ENCODE measurements around the gene C1QTNF9. TPM values are rescaled to one million over a fixed set of nuclear protein-coding genes. Genes with fewer than 3 reads are reported as not detected.

C1QTNF9 gene
- total and polyA plus RNA-seq, 2 of the 4 experiments (the other 2 are of a cell fraction): 0.18 to 0.21 TPM

DNA sequence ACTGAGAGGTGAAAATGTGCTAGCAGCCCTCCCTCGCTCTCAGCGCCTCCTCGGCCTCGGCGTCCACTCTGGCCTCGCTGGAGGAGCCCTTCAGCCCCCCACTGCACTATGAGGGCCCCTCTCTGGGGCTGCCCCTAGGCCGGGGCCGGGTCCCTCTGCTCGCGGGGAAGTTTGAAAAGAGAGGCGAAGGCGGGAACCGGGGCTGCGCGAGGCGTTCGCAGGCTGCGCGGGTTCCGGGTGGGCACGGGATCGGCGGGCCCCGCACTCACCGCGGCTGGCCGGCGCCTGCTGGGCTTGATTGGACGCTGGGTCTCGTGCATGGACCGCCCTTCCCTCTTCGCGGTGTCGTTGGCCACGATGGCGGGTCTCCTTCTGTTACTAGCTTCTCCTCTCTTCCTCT, 29.3 kb downstream of the C1QTNF9 start:
- Histone ChIP-seq H3K4ac (ENCODE audit: low read depth, low read length) (no peak overlapping the region), H3K4me3 (ENCODE audit: insufficient read depth, low read depth, low read length) (no peak overlapping the region), H4K20me1 (ENCODE audit: insufficient read depth, low read length) (no peaks in the 10 kb centered on the region), H3K9ac (ENCODE audit: low read depth, low read length) (no peak overlapping the region), H3K36me3 (ENCODE audit: control insufficient read depth, insufficient read depth, low read length) (no peaks in the 10 kb centered on the region), H3K27ac (ENCODE audit: insufficient read depth, low read length) (no peak overlapping the region), H2BK120ac (ENCODE audit: low read depth, low read length) (no peak overlapping the region), H2BK15ac (ENCODE audit: low read depth, low read length) (no peak overlapping the region), H2BK5ac (ENCODE audit: low read depth, low read length, poor library complexity, severe bottlenecking) (no peak overlapping the region), H3K27me3 (ENCODE audit: control insufficient read depth, insufficient read depth, low read length) (peaks cover 3% of the 10 kb centered on the region), H3K56ac (ENCODE audit: extremely low read depth, insufficient read depth, low read length) (no peak overlapping the region), H4K5ac (ENCODE audit: low read depth, low read length) (no peak overlapping the region), H3K23ac (ENCODE audit: low read depth, low read length) (no peak overlapping the region), H4K8ac (ENCODE audit: low read depth in 2 of 2, low read length in 2 of 2) (no peak overlapping the region), H3K14ac (replicated peaks; ENCODE audit: low read depth, low read length) (no peak overlapping the region), H3K79me1 (ENCODE audit: low read depth in 1 of 2, low read length in 2 of 2) (no peaks in the 10 kb centered on the region), H2BK20ac (ENCODE audit: low read depth, low read length) (no peak overlapping the region), H3K18ac (ENCODE audit: low read depth, low read length) (no peak overlapping the region), H3K9me3 (ENCODE audit: control insufficient read depth, insufficient read depth, low read length) (no peaks in the 10 kb centered on the region), H2AK9ac (replicated peaks; ENCODE audit: low read depth, low read length, poor library complexity) (peak overlapping the region; percentile 72), H3K4me1 (ENCODE audit: control insufficient read depth, insufficient read depth, low read length) (peaks cover 2% of the 10 kb centered on the region; the same call in 1 of the 2 replicates), H3K9me1 (ENCODE audit: insufficient read depth, low read length) (peaks cover 3% of the 10 kb centered on the region; the same call in 1 of the 2 replicates), H4K91ac (ENCODE audit: insufficient read depth, low read depth, low read length) (no peak overlapping the region), H3K4me2 (ENCODE audit: low read depth, low read length) (no peak overlapping the region), H2AFZ (replicated peaks; ENCODE audit: low read length, poor library complexity) (no peak overlapping the region), H2AK5ac (ENCODE audit: low read depth, low read length) (no peak overlapping the region)
- in situ Hi-C loops (cut with MboI; ENCODE audit: low sequenced_read_pairs) (no loop called here), dilution Hi-C loops (cut with HindIII; ENCODE audit: low sequenced_read_pairs, unreplicated experiment) (no loop called here), intact Hi-C loops (cut with micrococcal nuclease) (no loop called here)
- ChIA-PET CTCF (no interaction called here), POLR2A (ENCODE audit: unreplicated experiment) (no interaction called here)
- ATAC-seq (ENCODE audit: low read depth): no peak
- no peak for DNase-seq
- no TSS peak for BruUV-seq (replicated peaks)
- TF ChIP-seq CTCF (conservative IDR thresholded peaks at IDR 0.05; ENCODE audit: low read depth, low read length) (no peak), BHLHE40 (IDR thresholded peaks at IDR 0.05; ENCODE audit: low read depth, low read length) (no peak), CEBPB (IDR thresholded peaks at IDR 0.05; ENCODE audit: low read depth, low read length) (no peak), ELK1 (IDR thresholded peaks at IDR 0.05; ENCODE audit: borderline replicate concordance, low read depth, low read length) (no peak), FOS (IDR thresholded peaks at IDR 0.05; ENCODE audit: low read depth, low read length) (no peak), SMC3 (IDR thresholded peaks at IDR 0.05; ENCODE audit: low read depth, low read length) (no peak), MAFK (IDR thresholded peaks at IDR 0.05; ENCODE audit: low read depth, low read length) (no peak), MAZ (IDR thresholded peaks at IDR 0.05; ENCODE audit: borderline replicate concordance, low read depth, low read length) (no peak), RFX5 (IDR thresholded peaks at IDR 0.05; ENCODE audit: low read depth, low read length) (no peak), CHD1 (IDR thresholded peaks at IDR 0.05; ENCODE audit: low read depth, low read length) (no peak), RCOR1 (IDR thresholded peaks at IDR 0.05; ENCODE audit: insufficient replicate concordance, low read length) (no peak), NFE2L2 (IDR thresholded peaks at IDR 0.05; ENCODE audit: low read depth, low read length) (no peak), RAD21 (IDR thresholded peaks at IDR 0.05; ENCODE audit: low read length) (no peak), USF2 (IDR thresholded peaks at IDR 0.05; ENCODE audit: low read depth, low read length) (no peak), POLR2A (IDR thresholded peaks at IDR 0.05; ENCODE audit: low read depth, low read length) (no peak), MXI1 (IDR thresholded peaks at IDR 0.05; ENCODE audit: borderline replicate concordance, low read depth, low read length) (no peak)
- 97% methylated on average over 17 of the region's 36 CpGs; no CpG with 5 or more reads in 1 of the 2 experiments for WGBS, 2 experiments (ENCODE audit: extremely low coverage in 2 of 2, insufficient read length in 1 of 2)

Measured in IMR-90 (cell line).